Muscle layer of duodenum (tissue), 2 donors: ENCODE measurements around the gene KCTD2.

Experiments
- H3K27ac ChIP-seq: one replicate; pipeline ENCODE4 v1.7.0; 2013; ENCODE audit warnings: mild to moderate bottlenecking, low read length
- H3K27me3 ChIP-seq: one replicate; pipeline ENCODE4 v1.7.0; 2013; ENCODE audit warnings: low read depth, mild to moderate bottlenecking, control low read depth, low read length
- H3K36me3 ChIP-seq, 2 donors: one replicate each; pipeline ENCODE4 v1.7.0; 2013; ENCODE audit warnings: low read length in 2 of 2, control low read depth in 1 of 2, mild to moderate bottlenecking in 1 of 2; ENCODE audit not compliant: insufficient read depth in 2 of 2, control insufficient read depth in 1 of 2
- H3K4me1 ChIP-seq, 2 donors: one replicate each; pipeline ENCODE4 v1.7.0; 2013; ENCODE audit warnings: low read length in 2 of 2, mild to moderate bottlenecking in 2 of 2, control low read depth in 1 of 2, moderate library complexity in 1 of 2; ENCODE audit not compliant: insufficient read depth in 2 of 2, control insufficient read depth in 1 of 2
- H3K4me3 ChIP-seq, 2 donors: one replicate each; pipeline ENCODE4 v1.7.0; 2013; ENCODE audit warnings: low read length in 2 of 2, low read depth in 1 of 2, mild to moderate bottlenecking in 1 of 2
- H3K9me3 ChIP-seq, 2 donors: one replicate each; pipeline ENCODE4 v1.7.0; 2013; ENCODE audit warnings: low read length in 2 of 2, control low read depth in 1 of 2, mild to moderate bottlenecking in 1 of 2; ENCODE audit not compliant: control insufficient read depth in 1 of 2
- donor health status: healthy.

Gene KCTD2

GRCh38 chr17:75060434-75061054 lies 13.5 kb downstream of the KCTD2 start:
- H3K27ac ChIP-seq: no peak overlapping the region
- peaks cover 25 to 56% of the 10 kb centered on the region in 2 donors for H3K36me3 ChIP-seq
- no peaks in the 10 kb centered on the region for H3K9me3 ChIP-seq
- H3K4me1 ChIP-seq: peaks cover 0 to 12% of the 10 kb centered on the region in 2 donors
- H3K27me3 ChIP-seq: no peaks in the 10 kb centered on the region
- no peak overlapping the region for H3K4me3 ChIP-seq

- no peaks in the 10 kb centered on the region for H3K27me3 ChIP-seq
- H3K36me3 ChIP-seq: peaks cover 25 to 54% of the 10 kb centered on the region in 2 donors
- H3K27ac ChIP-seq: no peak overlapping the region
- no peaks in the 10 kb centered on the region for H3K9me3 ChIP-seq
- H3K4me3 ChIP-seq: no peak overlapping the region
- peaks cover 0 to 12% of the 10 kb centered on the region in 2 donors for H3K4me1 ChIP-seq
Measured at GRCh38 chr17:75061055-75061438, 14.0 kb downstream of the KCTD2 start.

- Histone ChIP-seq H3K27ac (no peak overlapping the region), H3K36me3 (peaks cover 25 to 51% of the 10 kb centered on the region in 2 donors), H3K27me3 (no peaks in the 10 kb centered on the region), H3K9me3 (no peaks in the 10 kb centered on the region), H3K4me1 (peaks cover 0 to 12% of the 10 kb centered on the region in 2 donors), H3K4me3 (no peak overlapping the region)
Measured at GRCh38 chr17:75061618-75062017, 14.6 kb downstream of the KCTD2 start.

GRCh38 chr17:75063201-75063600 lies 16.2 kb downstream of the KCTD2 start:
- Histone ChIP-seq H3K36me3 (peaks cover 25 to 51% of the 10 kb centered on the region in 2 donors), H3K4me1 (peaks cover 0 to 12% of the 10 kb centered on the region in 2 donors), H3K27ac (no peak overlapping the region), H3K27me3 (no peaks in the 10 kb centered on the region), H3K9me3 (no peaks in the 10 kb centered on the region), H3K4me3 (no peak overlapping the region)

- Histone ChIP-seq H3K4me1 (peaks cover 0 to 12% of the 10 kb centered on the region in 2 donors), H3K27me3 (no peaks in the 10 kb centered on the region), H3K27ac (no peak overlapping the region), H3K4me3 (no peak overlapping the region), H3K9me3 (no peaks in the 10 kb centered on the region), H3K36me3 (peaks cover 25 to 51% of the 10 kb centered on the region in 2 donors)
Measured at GRCh38 chr17:75063626-75064025, 16.6 kb downstream of the KCTD2 start.

GRCh38 chr17:75064040-75064439 lies 17.0 kb downstream of the KCTD2 start:
- no peak overlapping the region for H3K27ac ChIP-seq
- no peaks in the 10 kb centered on the region for H3K27me3 ChIP-seq
- H3K36me3 ChIP-seq: peaks cover 25 to 51% of the 10 kb centered on the region in 2 donors
- no peaks in the 10 kb centered on the region for H3K9me3 ChIP-seq
- H3K4me1 ChIP-seq: peaks cover 0 to 12% of the 10 kb centered on the region in 2 donors
- H3K4me3 ChIP-seq: no peak overlapping the region

GRCh38 chr17:75064460-75064859 lies 17.4 kb downstream of the KCTD2 start:
- no peaks in the 10 kb centered on the region for H3K9me3 ChIP-seq
- H3K4me3 ChIP-seq: no peak overlapping the region
- no peaks in the 10 kb centered on the region for H3K27me3 ChIP-seq
- H3K36me3 ChIP-seq: peaks cover 25 to 51% of the 10 kb centered on the region in 2 donors
- peaks cover 0 to 8% of the 10 kb centered on the region in 2 donors for H3K4me1 ChIP-seq
- no peak overlapping the region for H3K27ac ChIP-seq

GRCh38 chr17:75064867-75065561 lies 18.0 kb downstream of the KCTD2 start:
- Histone ChIP-seq H3K27me3 (no peaks in the 10 kb centered on the region), H3K27ac (no peak overlapping the region), H3K4me3 (no peak overlapping the region), H3K9me3 (no peaks in the 10 kb centered on the region), H3K4me1 (peaks cover 0 to 5% of the 10 kb centered on the region in 2 donors), H3K36me3 (peaks cover 25 to 51% of the 10 kb centered on the region in 2 donors)

- Histone ChIP-seq H3K4me1 (no peaks in the 10 kb centered on the region), H3K27me3 (no peaks in the 10 kb centered on the region), H3K27ac (no peak overlapping the region), H3K4me3 (no peak overlapping the region), H3K36me3 (peaks cover 25 to 46% of the 10 kb centered on the region in 2 donors), H3K9me3 (no peaks in the 10 kb centered on the region)
Measured at GRCh38 chr17:75065562-75066151, 18.6 kb downstream of the KCTD2 start.

GRCh38 chr17:75067856-75068255 lies 20.8 kb downstream of the KCTD2 start:
- H3K36me3 ChIP-seq: peaks cover 15 to 26% of the 10 kb centered on the region in 2 donors
- H3K4me3 ChIP-seq: no peak overlapping the region
- H3K27me3 ChIP-seq: no peaks in the 10 kb centered on the region
- H3K9me3 ChIP-seq: no peaks in the 10 kb centered on the region
- H3K4me1 ChIP-seq: no peaks in the 10 kb centered on the region
- no peak overlapping the region for H3K27ac ChIP-seq

GRCh38 chr17:75068750-75069149 lies 21.7 kb downstream of the KCTD2 start:
- Histone ChIP-seq H3K27me3 (no peaks in the 10 kb centered on the region), H3K36me3 (peaks cover 7 to 17% of the 10 kb centered on the region in 2 donors), H3K4me1 (no peaks in the 10 kb centered on the region), H3K27ac (no peak overlapping the region), H3K9me3 (no peaks in the 10 kb centered on the region), H3K4me3 (no peak overlapping the region)
